NCI-H524 treated with DMSO at 0.1 percent for 48 hours (cell line): Measurements from ENCODE around the gene EHMT2.

Experiments
- DNase-seq: peaks from one replicate; lab custom pipeline; 2025; lab: John Stamatoyannopoulos, UW

EHMT2 gene

DNA sequence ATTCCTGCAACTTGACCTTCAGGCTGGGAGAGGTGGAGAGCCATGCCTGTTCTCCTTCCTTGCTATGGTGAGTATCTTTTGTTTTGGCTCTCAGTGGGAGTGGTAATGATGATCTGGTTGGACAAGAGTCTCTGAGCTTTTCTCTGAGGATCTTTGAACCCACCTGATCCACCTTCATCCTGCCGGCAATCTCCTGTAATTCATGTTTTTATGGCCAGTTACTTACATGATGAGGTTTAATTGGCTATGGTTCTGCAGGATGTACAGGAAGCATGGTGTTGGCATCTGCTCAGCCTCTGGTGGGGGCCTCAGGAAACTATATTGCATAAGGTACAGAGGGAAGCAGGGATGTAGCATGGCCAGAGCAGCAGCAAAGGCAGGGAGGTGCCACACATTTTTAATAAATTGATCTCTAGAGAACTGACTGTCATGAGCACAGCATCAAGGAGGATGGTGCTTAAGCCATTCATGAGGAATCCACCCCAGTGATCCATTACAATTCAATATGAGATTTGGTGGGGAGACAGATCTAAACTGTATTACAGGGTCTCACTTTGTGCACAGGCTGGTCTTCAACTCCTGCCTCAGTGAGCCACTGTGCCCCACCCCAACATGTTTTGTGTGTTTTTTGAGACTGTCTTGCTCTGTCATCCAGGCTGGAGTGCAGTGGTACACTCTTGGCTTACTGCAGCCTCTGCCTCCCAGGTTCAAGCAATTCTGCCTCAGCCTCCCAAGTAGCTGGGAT, 60.0 kb downstream of the EHMT2 start:
- no peak for DNase-seq

DNA sequence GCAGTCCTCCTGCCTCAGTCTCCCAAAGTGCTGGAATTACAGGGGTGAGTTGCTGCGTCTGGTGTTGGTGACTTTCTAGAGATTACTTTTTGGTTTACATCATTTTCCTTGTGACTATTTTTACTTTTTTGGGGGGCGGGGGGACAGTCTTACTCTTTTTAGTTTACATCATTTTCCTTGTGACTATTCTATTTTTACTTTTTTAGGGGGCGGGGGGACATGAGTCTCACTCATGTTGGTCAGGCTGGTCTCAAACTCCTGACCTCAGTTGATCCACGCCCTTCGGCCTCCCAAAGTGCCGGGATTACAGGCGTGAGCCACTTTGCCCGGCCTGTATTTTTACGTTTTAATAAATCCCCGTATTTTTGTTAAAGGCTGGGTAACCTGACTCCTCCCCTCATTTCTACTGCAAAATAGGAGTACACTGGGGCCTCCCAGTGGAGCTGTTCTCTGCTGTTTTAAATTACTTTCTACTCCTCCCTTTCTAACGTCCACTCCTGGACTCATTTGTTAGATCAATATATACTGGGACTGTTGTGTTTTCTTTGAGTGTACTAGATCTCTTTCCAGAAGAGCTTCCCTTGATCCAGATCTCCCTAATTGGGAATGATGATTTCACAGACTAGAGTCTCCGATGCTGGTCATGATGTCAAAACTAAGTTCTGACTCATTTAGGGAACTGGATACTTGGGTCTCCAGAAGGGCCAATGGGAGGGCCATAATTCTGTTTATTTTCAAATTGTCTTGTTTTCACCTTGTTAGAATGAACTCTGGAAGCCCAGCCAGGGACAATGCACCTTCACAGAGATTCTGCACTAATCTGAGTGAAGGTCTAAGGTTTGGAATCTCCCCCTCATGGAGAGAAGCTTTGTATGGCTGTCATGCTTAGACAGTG, 60.8 kb downstream of the EHMT2 start:
- no peak for DNase-seq

DNA sequence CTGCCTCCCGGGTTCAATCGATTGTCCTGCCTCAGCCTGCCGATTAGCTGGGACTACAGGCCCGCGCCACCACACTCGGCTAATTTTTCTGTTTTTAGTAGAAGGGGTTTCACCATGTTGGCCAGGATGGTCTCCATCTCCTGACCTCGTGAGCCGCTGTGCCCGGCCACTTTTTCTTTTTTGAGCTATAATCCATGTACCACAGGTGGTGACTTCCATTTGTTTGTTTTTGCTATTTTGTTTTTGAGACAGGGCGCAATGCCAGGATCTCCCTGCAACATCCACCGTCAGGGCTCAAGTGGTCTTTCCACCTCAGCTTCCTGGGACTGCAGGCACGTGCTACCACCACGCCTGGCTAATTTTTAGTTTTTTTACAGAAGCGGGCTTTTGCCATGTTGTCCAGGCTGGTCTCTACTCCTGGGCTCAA, 61.4 kb downstream of the EHMT2 start:
- no peak for DNase-seq

DNA sequence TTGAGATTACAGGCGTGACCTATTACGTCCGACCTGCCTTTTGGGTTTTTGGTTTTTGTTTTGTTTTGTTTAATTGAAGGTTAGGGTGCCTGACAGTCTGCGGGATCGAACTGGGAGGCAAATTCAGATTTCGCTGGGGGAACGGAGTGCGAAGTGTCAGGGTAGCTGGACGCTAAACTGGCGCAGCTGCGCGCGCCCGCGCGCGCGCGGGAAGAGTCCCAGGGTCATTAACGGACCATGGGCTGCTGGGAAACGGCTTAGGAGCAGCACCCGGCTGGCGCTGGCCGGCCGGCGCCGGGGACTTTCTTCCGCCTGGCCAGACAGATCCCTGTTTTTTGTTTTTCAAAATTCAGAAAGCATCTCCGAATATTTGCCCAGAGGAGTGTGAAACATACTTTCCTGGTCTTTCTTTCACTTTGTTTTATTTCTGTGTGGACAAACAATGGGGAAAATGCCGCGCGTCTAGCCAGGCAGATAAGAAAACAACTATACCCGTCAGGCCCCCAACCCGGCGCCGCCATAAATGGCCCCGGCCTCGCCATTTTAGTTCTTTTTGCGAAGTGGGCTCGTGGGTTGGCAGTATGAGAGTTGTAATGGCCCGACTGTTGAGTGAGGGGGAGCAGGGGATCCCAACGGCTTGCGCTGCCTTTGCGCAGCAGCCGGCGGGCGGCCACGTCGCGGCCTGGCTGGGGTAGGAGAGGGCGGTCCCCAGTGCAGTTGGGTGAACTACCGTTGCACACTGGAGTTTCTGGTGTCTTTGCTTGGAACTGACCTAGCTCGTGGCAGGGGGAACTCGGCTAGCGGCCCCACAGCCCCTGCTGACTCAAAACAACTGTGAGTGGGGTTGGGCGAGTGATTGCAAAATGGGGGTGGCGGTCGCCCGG, 62.9 kb downstream of the EHMT2 start:
- peak; percentile 53 for DNase-seq

DNA sequence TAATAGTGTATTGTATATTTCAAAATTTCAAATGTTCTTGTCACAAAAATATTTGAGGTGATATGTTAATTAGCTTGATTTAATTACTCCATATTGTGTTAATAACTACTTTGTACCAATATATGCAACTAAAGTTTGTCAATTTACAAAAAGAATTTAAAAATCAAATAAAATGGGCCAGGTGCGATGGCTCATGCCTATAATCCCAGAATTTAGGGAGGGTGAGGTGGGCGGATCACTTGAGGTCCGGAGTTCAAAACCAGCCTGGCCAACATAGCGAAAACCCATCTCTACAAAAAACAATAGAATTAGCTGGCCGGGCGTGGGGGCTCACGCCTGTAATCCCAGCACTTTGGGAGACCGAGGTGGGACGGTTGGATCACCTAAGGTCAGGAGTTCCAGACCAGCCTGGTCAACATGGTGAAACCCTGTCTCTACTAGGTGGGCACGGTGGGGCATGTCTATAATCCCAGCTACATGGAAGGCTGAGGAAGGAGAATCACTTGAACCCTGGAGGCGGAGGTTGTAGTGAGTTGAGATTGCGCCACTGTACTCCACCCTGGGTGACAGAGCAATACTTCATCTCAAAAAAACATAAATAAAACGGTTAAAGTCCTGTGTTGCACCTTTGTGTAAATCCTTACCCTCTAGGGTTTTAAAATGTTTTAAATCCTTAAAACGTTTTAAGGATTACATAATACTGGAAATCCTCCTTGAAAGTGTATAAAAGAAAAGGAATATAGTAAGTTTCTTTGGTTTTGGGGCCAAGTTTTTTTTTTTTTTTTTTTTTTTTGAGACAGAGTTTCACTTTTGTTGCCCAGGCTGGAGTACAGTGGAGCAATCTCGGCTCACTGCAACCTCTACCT, 65.9 kb downstream of the EHMT2 start:
- no peak for DNase-seq

DNA sequence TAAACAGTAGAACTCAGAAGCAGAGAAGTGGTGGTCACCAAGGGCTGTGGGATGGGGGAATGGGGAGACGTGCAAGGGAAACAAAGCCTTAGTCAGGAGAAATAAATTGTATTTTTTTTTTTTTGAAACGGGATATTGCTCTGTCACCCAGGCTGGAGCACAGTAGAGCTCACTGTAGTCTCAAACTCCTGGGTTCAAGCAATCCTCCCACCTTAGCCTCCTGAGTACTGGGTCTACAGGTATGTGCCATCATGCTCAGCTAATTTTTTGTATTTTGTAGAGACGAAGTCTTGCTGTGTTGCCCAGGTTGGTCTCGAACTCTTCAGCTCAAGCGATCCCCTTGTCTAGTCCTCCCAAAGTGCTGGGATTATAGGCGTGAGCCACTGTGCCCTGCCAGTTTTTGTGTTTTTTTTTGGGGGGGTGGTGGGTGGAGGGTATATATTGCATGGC, 66.6 kb downstream of the EHMT2 start:
- DNase-seq = no peak
